Hepatocyte (in vitro differentiated cells): ENCODE measurements around the gene POLG. TPM values are rescaled to one million over a fixed set of nuclear protein-coding genes. Genes with fewer than 3 reads are reported as not detected.

Experiments used
- DNase-seq: peaks from one replicate; pipeline ENCODE4 v3.0.0-alpha.2; 2016; ENCODE audit warnings: low spot score
- H2AFZ ChIP-seq: fragments of 200-600 bp; sonication (generic); 2 replicates; pipeline ENCODE4 v1.6.0; 2016; ENCODE audit warnings: antibody characterized with exemption, mild to moderate bottlenecking
- H3K27ac ChIP-seq: fragments of 200-600 bp; sonication (generic); 2 replicates; pipeline ENCODE4 v1.5.1; 2016; ENCODE audit warnings: mild to moderate bottlenecking
- H3K27me3 ChIP-seq: fragments of 200-600 bp; sonication (generic); 2 replicates; pipeline ENCODE4 v1.6.1; 2016
- H3K36me3 ChIP-seq: fragments of 200-600 bp; sonication (generic); replicated peaks from 2 replicates; pipeline ENCODE4 v1.5.1; 2016; ENCODE audit warnings: low read depth; ENCODE audit not compliant: insufficient read depth
- H3K4me1 ChIP-seq: fragments of 200-600 bp; sonication (generic); 2 replicates; pipeline ENCODE4 v1.5.1; 2016; ENCODE audit warnings: mild to moderate bottlenecking, moderate library complexity; ENCODE audit not compliant: insufficient read depth
- H3K4me2 ChIP-seq: fragments of 200-600 bp; sonication (generic); 2 replicates; pipeline ENCODE4 v1.6.0; 2016
- H3K4me3 ChIP-seq: fragments of 200-600 bp; sonication (generic); 2 replicates; pipeline ENCODE4 v1.5.1; 2016; ENCODE audit warnings: mild to moderate bottlenecking
- H3K79me2 ChIP-seq: fragments of 200-600 bp; sonication (generic); 2 replicates; pipeline ENCODE4 v1.6.0; 2017; ENCODE audit warnings: mild to moderate bottlenecking
- H3K9me2 ChIP-seq: fragments of 200-600 bp; sonication (generic); replicated peaks from 2 replicates; pipeline ENCODE4 v1.6.0; 2017; ENCODE audit warnings: mild to moderate bottlenecking; ENCODE audit not compliant: insufficient read depth
- H3K9me3 ChIP-seq: fragments of 200-600 bp; sonication (generic); 2 replicates; pipeline ENCODE4 v1.5.1; 2016; ENCODE audit warnings: low read depth, mild to moderate bottlenecking
- H4K20me1 ChIP-seq: fragments of 200-600 bp; sonication (generic); 2 replicates; pipeline ENCODE4 v1.6.0; 2016; ENCODE audit warnings: mild to moderate bottlenecking; ENCODE audit not compliant: insufficient read depth, poor library complexity, severe bottlenecking
- CTCF ChIP-seq: fragments of 200-600 bp; sonication (generic); IDR thresholded peaks from 2 replicates; pipeline ENCODE4 v1.5.1; 2016; ENCODE audit warnings: antibody characterized with exemption, mild to moderate bottlenecking; ENCODE audit not compliant: poor library complexity
- EZH2 ChIP-seq: fragments of 200-600 bp; sonication (generic); IDR thresholded peaks from 2 replicates; pipeline ENCODE4 v1.6.1; 2016; ENCODE audit warnings: antibody characterized with exemption, mild to moderate bottlenecking, borderline replicate concordance
- EZH2phosphoT487 ChIP-seq: fragments of 200-600 bp; sonication (generic); IDR thresholded peaks from one replicate; pipeline ENCODE4 v1.6.1; 2018; ENCODE audit warnings: antibody characterized with exemption, mild to moderate bottlenecking, low read depth, moderate library complexity; ENCODE audit not compliant: unreplicated experiment, severe bottlenecking
- WGBS: methylation state at CpG from one replicate; pipeline ENCODE4 v1.1.6; 2016; ENCODE audit warnings: low lambda C conversion rate; ENCODE audit errors: missing lambda C conversion rate; 5-methylcytosine and 5-hydroxymethylcytosine counted together
- polyA plus RNA-seq: library from polyadenylated mRNA; unstranded; fragments of >200 nt; fragmentation: Nextera tagmentation; extraction: Ambion mirVana; gene quantifications from 2 replicates; pipeline ENCODE4 v1.2.1, GENCODE V29; 2016
- total RNA-seq: library from RNA; depleted of rRNA; stranded (reverse); fragments of >200 nt; gene quantifications from 2 replicates; pipeline ENCODE4 v1.2.3, GENCODE V29; 2014

The POLG gene
- total and polyA plus RNA-seq, 2 experiments from 2014 or later = 34.0 to 54.0 TPM

- TF ChIP-seq EZH2 = peak; percentile 47
- no peak for TF ChIP-seq EZH2phosphoT487
- no peak for TF ChIP-seq CTCF
- Histone ChIP-seq H3K79me2 (no peaks in the 10 kb centered on the region), H3K4me2 (no peak overlapping the region), H3K36me3 (no peaks in the 10 kb centered on the region), H3K4me3 (no peak overlapping the region), H3K4me1 (peaks cover 16% of the 10 kb centered on the region), H2AFZ (no peak overlapping the region), H3K9me3 (no peaks in the 10 kb centered on the region), H3K27ac (no peak overlapping the region), H3K27me3 (peaks cover 98% of the 10 kb centered on the region), H4K20me1 (no peaks in the 10 kb centered on the region), H3K9me2 (no peaks in the 10 kb centered on the region)
- DNase-seq = no peak
- WGBS = 21% methylated on average over 14 of the region's 14 CpGs
These were observed 39.7 kb upstream of the POLG start for GRCh38 chr15:89374086-89374981.

GRCh38 chr15:89372069-89372935, 37.7 kb upstream of the POLG start:
- Histone ChIP-seq H4K20me1 (no peaks in the 10 kb centered on the region), H3K4me1 (peaks cover 6% of the 10 kb centered on the region), H3K9me2 (no peaks in the 10 kb centered on the region), H3K79me2 (no peaks in the 10 kb centered on the region), H3K4me3 (no peak overlapping the region), H3K27ac (no peak overlapping the region), H3K36me3 (no peaks in the 10 kb centered on the region), H3K27me3 (peaks cover 98% of the 10 kb centered on the region), H2AFZ (no peak overlapping the region), H3K4me2 (no peak overlapping the region), H3K9me3 (no peaks in the 10 kb centered on the region)
- WGBS = 41% methylated on average over 12 of the region's 15 CpGs
- TF ChIP-seq CTCF (no peak), EZH2phosphoT487 (no peak), EZH2 (no peak)
- DNase-seq = no peak

- Histone ChIP-seq H3K4me3 (no peak overlapping the region), H3K79me2 (no peaks in the 10 kb centered on the region), H2AFZ (no peak overlapping the region), H3K4me2 (peak overlapping the region; percentile 69), H3K9me2 (no peaks in the 10 kb centered on the region), H3K36me3 (no peaks in the 10 kb centered on the region), H3K27ac (no peak overlapping the region), H3K4me1 (peaks cover 7% of the 10 kb centered on the region), H3K9me3 (no peaks in the 10 kb centered on the region), H4K20me1 (no peaks in the 10 kb centered on the region), H3K27me3 (peaks cover 98% of the 10 kb centered on the region)
- DNase-seq = no peak
- WGBS = 3% methylated on average over 49 of the region's 87 CpGs
- no peak for TF ChIP-seq CTCF
- peak; percentile 96 for TF ChIP-seq EZH2
- peak; percentile 46 for TF ChIP-seq EZH2phosphoT487
These were observed 36.8 kb upstream of the POLG start for GRCh38 chr15:89371228-89372044.
